ENCODE measurements around the gene NPAT.

GRCh38 chr11:108224911-108225786, 2.7 kb upstream of the NPAT start:
- TF ChIP-seq EZH2 (IDR thresholded peaks at IDR 0.05; ENCODE audit: borderline replicate concordance, insufficient read depth, low read length, poor library complexity, severe bottlenecking) (no peak), CTCF (IDR thresholded peaks at IDR 0.05; ENCODE audit: poor library complexity, severe bottlenecking) (no peak), POLR2AphosphoS5 (IDR thresholded peaks at IDR 0.05) (no peak), REST (IDR thresholded peaks at IDR 0.05; ENCODE audit: borderline replicate concordance) (no peak), SMC3 (conservative IDR thresholded peaks at IDR 0.05; ENCODE audit: poor library complexity) (no peak)
